COR-L47 (cell line): ENCODE measurements around the gene GNB1.

Source experiments
- DNase-seq: peaks from one replicate; lab custom pipeline; 2025; lab: John Stamatoyannopoulos, UW

GNB1 gene

GRCh38 chr1:1781526-1781903, 109.4 kb downstream of the GNB1 start:
- no peak for DNase-seq

- no peak for DNase-seq
These were observed 110.0 kb downstream of the GNB1 start for GRCh38 chr1:1780598-1781525.

GRCh38 chr1:1779691-1780597, 110.9 kb downstream of the GNB1 start:
- DNase-seq = no peak

- DNase-seq = no peak
These were observed 111.6 kb downstream of the GNB1 start for GRCh38 chr1:1779320-1779675.

GRCh38 chr1:1778663-1779319, 112.1 kb downstream of the GNB1 start:
- peak; percentile 70 for DNase-seq

- DNase-seq = peak; percentile 48
These were observed 112.8 kb downstream of the GNB1 start, which contains the start of gene NADK for GRCh38 chr1:1777950-1778662. TSS of gene NADK (minus strand) at chr1:1778470. CDS start at chr1:1765406, 13,064 bp downstream.

GRCh38 chr1:1777583-1777899, 113.3 kb downstream of the GNB1 start:
- no peak for DNase-seq

- DNase-seq = no peak
These were observed 114.0 kb downstream of the GNB1 start for GRCh38 chr1:1776672-1777582.

GRCh38 chr1:1775327-1776226, 115.3 kb downstream of the GNB1 start:
- no peak for DNase-seq

- no peak for DNase-seq
These were observed 117.0 kb downstream of the GNB1 start for GRCh38 chr1:1773874-1774273.

- DNase-seq = no peak
These were observed 119.8 kb downstream of the GNB1 start for GRCh38 chr1:1771096-1771495.

- no peak for DNase-seq
These were observed 120.8 kb downstream of the GNB1 start for GRCh38 chr1:1770102-1770501.

- no peak for DNase-seq
These were observed 122.5 kb downstream of the GNB1 start for GRCh38 chr1:1768249-1768992.

- no peak for DNase-seq
These were observed 125.9 kb downstream of the GNB1 start for GRCh38 chr1:1764876-1765470.

- no peak for DNase-seq
These were observed 126.9 kb downstream of the GNB1 start for GRCh38 chr1:1763657-1764621.

- no peak for DNase-seq
These were observed 129.1 kb downstream of the GNB1 start for GRCh38 chr1:1761504-1762376.
